HepG2 (cell line): ENCODE data around the gene NKD1. TPM values are rescaled to one million over a fixed set of nuclear protein-coding genes. Genes with fewer than 3 reads are reported as not detected.

Source experiments
- CCAR2 ChIP-seq: fragments of 200-400 bp; formaldehyde crosslinking; optimal IDR thresholded peaks from 2 replicates; pipeline ENCODE3; 2018; ENCODE audit warnings: low read depth, mild to moderate bottlenecking, low read length, moderate library complexity
- ETV6 ChIP-seq: sonication (generic); formaldehyde crosslinking; conservative IDR thresholded peaks from 2 replicates; pipeline ENCODE4 v1.4.0; 2020; ENCODE audit warnings: missing genetic modification reagents
- GFI1 ChIP-seq: sonication (generic); formaldehyde crosslinking; IDR thresholded peaks from 2 replicates; pipeline ENCODE4 v1.5.0; 2020; ENCODE audit warnings: missing genetic modification reagents, mild to moderate bottlenecking, borderline replicate concordance
- MTA3 ChIP-seq: sonication (generic); formaldehyde crosslinking; IDR thresholded peaks from 2 replicates; pipeline ENCODE4 v1.4.0; 2020; ENCODE audit warnings: missing genetic modification reagents
- NAIF1 ChIP-seq: sonication (generic); formaldehyde crosslinking; IDR thresholded peaks from 2 replicates; pipeline ENCODE4 v1.5.0; 2020; ENCODE audit warnings: mild to moderate bottlenecking, missing genetic modification reagents, borderline replicate concordance
- RELA ChIP-seq: sonication (generic); formaldehyde crosslinking; IDR thresholded peaks from 2 replicates; pipeline ENCODE4 v1.4.0; 2020; ENCODE audit warnings: missing genetic modification reagents
- SP5 ChIP-seq: IDR thresholded peaks from 2 replicates; pipeline ENCODE4 v1.6.1; 2016; ENCODE audit warnings: low read depth, borderline replicate concordance
- SRY ChIP-seq: sonication (generic); formaldehyde crosslinking; IDR thresholded peaks from 2 replicates; pipeline ENCODE4 v1.8.0; 2022; ENCODE audit warnings: mild to moderate bottlenecking, missing genetic modification reagents
- ZNF180 ChIP-seq: sonication (generic); formaldehyde crosslinking; IDR thresholded peaks from 2 replicates; pipeline ENCODE4 v1.4.0; 2020; ENCODE audit warnings: low read depth, missing genetic modification reagents, borderline replicate concordance
- ZNF737 ChIP-seq: sonication (generic); formaldehyde crosslinking; IDR thresholded peaks from 2 replicates; pipeline ENCODE4 v1.5.0; 2020; ENCODE audit warnings: missing genetic modification reagents, mild to moderate bottlenecking, borderline replicate concordance
- polyA plus RNA-seq, 8 experiments: library from polyadenylated mRNA; depleted of rRNA in 3 of 8; stranded (reverse) in 7 of 8; unstranded in 1 of 8; fragments of >200 nt; fragmentation: Illumina TruSeq in 4 of 8; extraction: Trizol in 4 of 8; gene quantifications; 2 replicates each; pipeline versions ENCODE4 v1.2.1 to v1.2.3, GENCODE V29; 2011 to 2016; ENCODE audit warnings: low read depth in 4 of 8, missing spikeins in 1 of 8, mixed read lengths in 1 of 8; ENCODE audit not compliant: insufficient read depth in 1 of 8
- total RNA-seq, 5 experiments: library from RNA; depleted of rRNA; stranded (reverse); fragments of >200 nt; fragmentation: Illumina TruSeq; extraction: Trizol; gene quantifications; 2 replicates each; pipeline ENCODE4 v1.2.3, GENCODE V29; 2016; ENCODE audit warnings: low read depth in 1 of 5
- TF ChIP-seq, protein P1 (sequence below), 2 experiments: fragments of 450-650 bp in 1 of 2; sonication (generic) in 1 of 2; formaldehyde crosslinking in 1 of 2; IDR thresholded peaks; 2 replicates each; pipeline versions ENCODE4 v1.6.1 to v1.8.0; 2016 to 2022; ENCODE audit warnings: antibody characterized with exemption in 1 of 2, mild to moderate bottlenecking in 1 of 2, missing genetic modification reagents in 1 of 2
- TF ChIP-seq, protein P2 (sequence below): IDR thresholded peaks from 2 replicates; pipeline ENCODE4 v1.6.1; 2018; ENCODE audit warnings: missing genetic modification reagents, mild to moderate bottlenecking, missing compliant biosample characterization
- TF ChIP-seq, protein P3 (sequence below): sonication (generic); formaldehyde crosslinking; IDR thresholded peaks from 2 replicates; pipeline ENCODE4 v1.5.0; 2020; ENCODE audit warnings: mild to moderate bottlenecking, missing genetic modification reagents
- TF ChIP-seq, protein P4 (sequence below): sonication (generic); formaldehyde crosslinking; IDR thresholded peaks from 2 replicates; pipeline ENCODE4 v1.8.0; 2022; ENCODE audit warnings: missing genetic modification reagents, mild to moderate bottlenecking, borderline replicate concordance
- TF ChIP-seq, protein P5 (sequence below): IDR thresholded peaks from 2 replicates; pipeline ENCODE4 v1.6.1; 2012; ENCODE audit warnings: low read depth, low read length, improper control_type of control experiment

NKD1 gene
- total and polyA plus RNA-seq, 2 of the 13 experiments (the other 11 are each of a cell fraction or from before 2014, with no cell fraction given) = 70.4 to 121 TPM

DNA sequence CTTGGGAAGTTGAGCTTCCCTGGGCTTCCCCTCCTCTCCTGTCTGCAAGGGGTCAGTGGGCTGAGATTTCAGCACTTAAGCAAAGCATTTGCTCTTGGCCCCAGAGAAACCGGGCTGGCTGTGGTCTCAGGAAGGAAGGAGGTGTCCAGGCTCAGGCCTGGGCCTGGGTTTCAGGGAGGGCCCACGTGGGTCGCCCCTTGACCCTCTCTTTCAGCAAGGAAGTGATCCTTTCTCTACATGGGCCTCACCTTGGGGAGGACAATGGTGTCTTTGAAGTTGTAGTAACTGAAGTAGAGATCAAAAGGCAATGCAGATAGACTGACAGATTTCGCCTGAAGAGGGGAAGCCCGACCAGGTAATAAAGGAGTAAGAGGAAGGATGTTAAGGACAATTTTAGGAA lies 147.9 kb downstream of the NKD1 start (continued):
- TF ChIP-seq, protein P1, sequence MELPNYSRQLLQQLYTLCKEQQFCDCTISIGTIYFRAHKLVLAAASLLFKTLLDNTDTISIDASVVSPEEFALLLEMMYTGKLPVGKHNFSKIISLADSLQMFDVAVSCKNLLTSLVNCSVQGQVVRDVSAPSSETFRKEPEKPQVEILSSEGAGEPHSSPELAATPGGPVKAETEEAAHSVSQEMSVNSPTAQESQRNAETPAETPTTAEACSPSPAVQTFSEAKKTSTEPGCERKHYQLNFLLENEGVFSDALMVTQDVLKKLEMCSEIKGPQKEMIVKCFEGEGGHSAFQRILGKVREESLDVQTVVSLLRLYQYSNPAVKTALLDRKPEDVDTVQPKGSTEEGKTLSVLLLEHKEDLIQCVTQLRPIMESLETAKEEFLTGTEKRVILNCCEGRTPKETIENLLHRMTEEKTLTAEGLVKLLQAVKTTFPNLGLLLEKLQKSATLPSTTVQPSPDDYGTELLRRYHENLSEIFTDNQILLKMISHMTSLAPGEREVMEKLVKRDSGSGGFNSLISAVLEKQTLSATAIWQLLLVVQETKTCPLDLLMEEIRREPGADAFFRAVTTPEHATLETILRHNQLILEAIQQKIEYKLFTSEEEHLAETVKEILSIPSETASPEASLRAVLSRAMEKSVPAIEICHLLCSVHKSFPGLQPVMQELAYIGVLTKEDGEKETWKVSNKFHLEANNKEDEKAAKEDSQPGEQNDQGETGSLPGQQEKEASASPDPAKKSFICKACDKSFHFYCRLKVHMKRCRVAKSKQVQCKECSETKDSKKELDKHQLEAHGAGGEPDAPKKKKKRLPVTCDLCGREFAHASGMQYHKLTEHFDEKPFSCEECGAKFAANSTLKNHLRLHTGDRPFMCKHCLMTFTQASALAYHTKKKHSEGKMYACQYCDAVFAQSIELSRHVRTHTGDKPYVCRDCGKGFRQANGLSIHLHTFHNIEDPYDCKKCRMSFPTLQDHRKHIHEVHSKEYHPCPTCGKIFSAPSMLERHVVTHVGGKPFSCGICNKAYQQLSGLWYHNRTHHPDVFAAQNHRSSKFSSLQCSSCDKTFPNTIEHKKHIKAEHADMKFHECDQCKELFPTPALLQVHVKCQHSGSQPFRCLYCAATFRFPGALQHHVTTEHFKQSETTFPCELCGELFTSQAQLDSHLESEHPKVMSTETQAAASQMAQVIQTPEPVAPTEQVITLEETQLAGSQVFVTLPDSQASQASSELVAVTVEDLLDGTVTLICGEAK (IDR thresholded peaks at IDR 0.05) = no peak
- TF ChIP-seq, protein P1 (CRISPR knock-in tag; IDR thresholded peaks at IDR 0.05) = no peak
- TF ChIP-seq, protein P2, sequence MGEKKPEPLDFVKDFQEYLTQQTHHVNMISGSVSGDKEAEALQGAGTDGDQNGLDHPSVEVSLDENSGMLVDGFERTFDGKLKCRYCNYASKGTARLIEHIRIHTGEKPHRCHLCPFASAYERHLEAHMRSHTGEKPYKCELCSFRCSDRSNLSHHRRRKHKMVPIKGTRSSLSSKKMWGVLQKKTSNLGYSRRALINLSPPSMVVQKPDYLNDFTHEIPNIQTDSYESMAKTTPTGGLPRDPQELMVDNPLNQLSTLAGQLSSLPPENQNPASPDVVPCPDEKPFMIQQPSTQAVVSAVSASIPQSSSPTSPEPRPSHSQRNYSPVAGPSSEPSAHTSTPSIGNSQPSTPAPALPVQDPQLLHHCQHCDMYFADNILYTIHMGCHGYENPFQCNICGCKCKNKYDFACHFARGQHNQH = no peak; the same call in 1 of the 2 replicates
- TF ChIP-seq NAIF1 (CRISPR knock-in tag) = no peak
- TF ChIP-seq, protein P3, sequence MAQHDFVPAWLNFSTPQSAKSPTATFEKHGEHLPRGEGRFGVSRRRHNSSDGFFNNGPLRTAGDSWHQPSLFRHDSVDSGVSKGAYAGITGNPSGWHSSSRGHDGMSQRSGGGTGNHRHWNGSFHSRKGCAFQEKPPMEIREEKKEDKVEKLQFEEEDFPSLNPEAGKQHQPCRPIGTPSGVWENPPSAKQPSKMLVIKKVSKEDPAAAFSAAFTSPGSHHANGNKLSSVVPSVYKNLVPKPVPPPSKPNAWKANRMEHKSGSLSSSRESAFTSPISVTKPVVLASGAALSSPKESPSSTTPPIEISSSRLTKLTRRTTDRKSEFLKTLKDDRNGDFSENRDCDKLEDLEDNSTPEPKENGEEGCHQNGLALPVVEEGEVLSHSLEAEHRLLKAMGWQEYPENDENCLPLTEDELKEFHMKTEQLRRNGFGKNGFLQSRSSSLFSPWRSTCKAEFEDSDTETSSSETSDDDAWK = no peak
- TF ChIP-seq MTA3 (CRISPR knock-in tag) = no peak
- TF ChIP-seq, protein P4, sequence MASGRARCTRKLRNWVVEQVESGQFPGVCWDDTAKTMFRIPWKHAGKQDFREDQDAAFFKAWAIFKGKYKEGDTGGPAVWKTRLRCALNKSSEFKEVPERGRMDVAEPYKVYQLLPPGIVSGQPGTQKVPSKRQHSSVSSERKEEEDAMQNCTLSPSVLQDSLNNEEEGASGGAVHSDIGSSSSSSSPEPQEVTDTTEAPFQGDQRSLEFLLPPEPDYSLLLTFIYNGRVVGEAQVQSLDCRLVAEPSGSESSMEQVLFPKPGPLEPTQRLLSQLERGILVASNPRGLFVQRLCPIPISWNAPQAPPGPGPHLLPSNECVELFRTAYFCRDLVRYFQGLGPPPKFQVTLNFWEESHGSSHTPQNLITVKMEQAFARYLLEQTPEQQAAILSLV (CRISPR knock-in tag) = no peak
- no peak for TF ChIP-seq ETV6 (CRISPR knock-in tag)
- TF ChIP-seq SP5 = no peak
- no peak for TF ChIP-seq ZNF737 (CRISPR knock-in tag)
- TF ChIP-seq, protein P5, sequence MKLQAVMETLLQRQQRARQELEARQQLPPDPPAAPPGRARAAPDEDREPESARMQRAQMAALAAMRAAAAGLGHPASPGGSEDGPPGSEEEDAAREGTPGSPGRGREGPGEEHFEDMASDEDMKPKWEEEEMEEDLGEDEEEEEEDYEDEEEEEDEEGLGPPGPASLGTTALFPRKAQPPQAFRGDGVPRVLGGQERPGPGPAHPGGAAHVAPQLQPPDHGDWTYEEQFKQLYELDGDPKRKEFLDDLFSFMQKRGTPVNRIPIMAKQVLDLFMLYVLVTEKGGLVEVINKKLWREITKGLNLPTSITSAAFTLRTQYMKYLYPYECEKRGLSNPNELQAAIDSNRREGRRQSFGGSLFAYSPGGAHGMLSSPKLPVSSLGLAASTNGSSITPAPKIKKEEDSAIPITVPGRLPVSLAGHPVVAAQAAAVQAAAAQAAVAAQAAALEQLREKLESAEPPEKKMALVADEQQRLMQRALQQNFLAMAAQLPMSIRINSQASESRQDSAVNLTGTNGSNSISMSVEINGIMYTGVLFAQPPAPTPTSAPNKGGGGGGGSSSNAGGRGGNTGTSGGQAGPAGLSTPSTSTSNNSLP = no peak
- no peak for TF ChIP-seq ZNF180 (CRISPR knock-in tag)
- TF ChIP-seq SRY (CRISPR knock-in tag) = no peak
- TF ChIP-seq RELA (CRISPR knock-in tag) = 0 out of 2 replicates have a peak, but pooled peaks have one; percentile 10
- TF ChIP-seq CCAR2 = no peak
- peak; percentile 66; the same call in 1 of the 2 replicates for TF ChIP-seq GFI1 (CRISPR knock-in tag)
